Measurements from ENCODE around the gene USP7.

DNA sequence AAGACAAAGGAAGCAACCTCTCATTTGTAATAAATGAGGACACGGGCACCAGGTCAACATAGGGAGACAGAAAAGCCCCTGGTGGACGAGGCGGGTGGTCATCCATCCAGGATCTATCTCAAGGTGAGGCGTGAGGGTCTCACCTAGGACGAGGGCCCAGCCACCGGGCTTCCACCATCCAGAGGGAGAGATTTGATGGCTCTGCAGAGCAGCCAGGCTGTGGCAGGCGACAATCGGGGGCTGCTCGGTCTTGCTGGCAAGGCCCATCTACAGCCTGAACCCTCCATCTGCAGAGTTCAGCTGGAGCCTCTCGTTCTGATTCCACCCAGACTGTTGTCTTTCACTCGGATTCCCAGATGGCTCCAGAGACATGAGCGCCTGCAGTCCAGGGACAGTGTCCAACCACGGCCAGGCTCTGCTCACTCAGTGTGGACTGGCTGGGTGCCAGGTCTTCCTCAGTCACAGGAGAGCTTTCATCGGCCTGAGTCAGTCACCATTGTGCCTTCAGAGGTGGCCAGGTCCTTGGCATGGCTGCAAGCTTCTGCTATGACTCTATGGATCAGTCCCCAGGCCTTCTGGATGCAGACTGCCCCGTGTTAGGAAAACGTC, 75.7 kb downstream of the USP7 start:
- TF ChIP-seq EZH2 (IDR thresholded peaks at IDR 0.05; ENCODE audit: borderline replicate concordance, low read length), result no peak
- TF ChIP-seq, protein P1, sequence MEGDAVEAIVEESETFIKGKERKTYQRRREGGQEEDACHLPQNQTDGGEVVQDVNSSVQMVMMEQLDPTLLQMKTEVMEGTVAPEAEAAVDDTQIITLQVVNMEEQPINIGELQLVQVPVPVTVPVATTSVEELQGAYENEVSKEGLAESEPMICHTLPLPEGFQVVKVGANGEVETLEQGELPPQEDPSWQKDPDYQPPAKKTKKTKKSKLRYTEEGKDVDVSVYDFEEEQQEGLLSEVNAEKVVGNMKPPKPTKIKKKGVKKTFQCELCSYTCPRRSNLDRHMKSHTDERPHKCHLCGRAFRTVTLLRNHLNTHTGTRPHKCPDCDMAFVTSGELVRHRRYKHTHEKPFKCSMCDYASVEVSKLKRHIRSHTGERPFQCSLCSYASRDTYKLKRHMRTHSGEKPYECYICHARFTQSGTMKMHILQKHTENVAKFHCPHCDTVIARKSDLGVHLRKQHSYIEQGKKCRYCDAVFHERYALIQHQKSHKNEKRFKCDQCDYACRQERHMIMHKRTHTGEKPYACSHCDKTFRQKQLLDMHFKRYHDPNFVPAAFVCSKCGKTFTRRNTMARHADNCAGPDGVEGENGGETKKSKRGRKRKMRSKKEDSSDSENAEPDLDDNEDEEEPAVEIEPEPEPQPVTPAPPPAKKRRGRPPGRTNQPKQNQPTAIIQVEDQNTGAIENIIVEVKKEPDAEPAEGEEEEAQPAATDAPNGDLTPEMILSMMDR (conservative IDR thresholded peaks at IDR 0.05 in 1 of 2, IDR thresholded peaks at IDR 0.05 in 1 of 2; ENCODE audit: extremely low read depth in 1 of 2, insufficient read depth in 1 of 2, low read depth in 1 of 2, low read length in 2 of 2), result no peak
